DND-41 (cell line): Measurements from ENCODE around the gene TRMT10A.

Source experiments
- EZH2 ChIP-seq: IDR thresholded peaks from 3 replicates; pipeline ENCODE4 v1.6.1; 2012; ENCODE audit warnings: borderline replicate concordance, low read depth, mild to moderate bottlenecking, moderate library complexity, low read length, inconsistent platforms; ENCODE audit not compliant: severe bottlenecking
- TF ChIP-seq, protein P1 (sequence below): IDR thresholded peaks from 2 replicates; pipeline ENCODE4 v1.5.1; 2012; ENCODE audit warnings: borderline replicate concordance, low read length, moderate library complexity, mild to moderate bottlenecking; ENCODE audit not compliant: poor library complexity, severe bottlenecking; ENCODE audit errors: extremely low read depth

GRCh38 chr4:99510721-99511120 lies 53.1 kb downstream of the TRMT10A start, which contains the start of gene C4orf17:
- TF ChIP-seq EZH2, result no peak
- TF ChIP-seq, protein P1, sequence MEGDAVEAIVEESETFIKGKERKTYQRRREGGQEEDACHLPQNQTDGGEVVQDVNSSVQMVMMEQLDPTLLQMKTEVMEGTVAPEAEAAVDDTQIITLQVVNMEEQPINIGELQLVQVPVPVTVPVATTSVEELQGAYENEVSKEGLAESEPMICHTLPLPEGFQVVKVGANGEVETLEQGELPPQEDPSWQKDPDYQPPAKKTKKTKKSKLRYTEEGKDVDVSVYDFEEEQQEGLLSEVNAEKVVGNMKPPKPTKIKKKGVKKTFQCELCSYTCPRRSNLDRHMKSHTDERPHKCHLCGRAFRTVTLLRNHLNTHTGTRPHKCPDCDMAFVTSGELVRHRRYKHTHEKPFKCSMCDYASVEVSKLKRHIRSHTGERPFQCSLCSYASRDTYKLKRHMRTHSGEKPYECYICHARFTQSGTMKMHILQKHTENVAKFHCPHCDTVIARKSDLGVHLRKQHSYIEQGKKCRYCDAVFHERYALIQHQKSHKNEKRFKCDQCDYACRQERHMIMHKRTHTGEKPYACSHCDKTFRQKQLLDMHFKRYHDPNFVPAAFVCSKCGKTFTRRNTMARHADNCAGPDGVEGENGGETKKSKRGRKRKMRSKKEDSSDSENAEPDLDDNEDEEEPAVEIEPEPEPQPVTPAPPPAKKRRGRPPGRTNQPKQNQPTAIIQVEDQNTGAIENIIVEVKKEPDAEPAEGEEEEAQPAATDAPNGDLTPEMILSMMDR, result no peak
